Body of pancreas (tissue), 4 donors: ENCODE results near the gene LGR4. TPM values are rescaled to one million over a fixed set of nuclear protein-coding genes. Genes with fewer than 3 reads are reported as not detected.

Experiments used
- ATAC-seq: fragments of 150-250 bp; one replicate; pipeline ENCODE4 v1.9.1; 2016
- DNase-seq, 4 donors: peaks; one replicate each; pipeline ENCODE4 v3.0.0-alpha.2; 2019
- H3K27ac ChIP-seq, 4 donors: fragments of 200-600 bp; sonication (generic); 1 replicate in 3 of 4; 2 replicates in 1 of 4; pipeline versions ENCODE4 v1.5.1 to v1.6.1; 2016 to 2019; ENCODE audit warnings: mild to moderate bottlenecking in 1 of 4, mixed read lengths in 1 of 4, moderate library complexity in 1 of 4
- H3K27me3 ChIP-seq, 2 donors: fragments of 200-600 bp; sonication (generic); one replicate each; pipeline ENCODE4 v1.6.0; 2016; ENCODE audit warnings: mild to moderate bottlenecking in 1 of 2
- H3K36me3 ChIP-seq, 2 donors: fragments of 200-600 bp; sonication (generic); replicated peaks in 1 of 2; 2 replicates each; pipeline ENCODE4 v1.5.1; 2016; ENCODE audit warnings: low read depth in 2 of 2; ENCODE audit not compliant: insufficient read depth in 1 of 2
- H3K4me1 ChIP-seq: fragments of 200-600 bp; sonication (generic); one replicate; pipeline ENCODE4 v1.6.0; 2016
- H3K4me3 ChIP-seq, 2 donors: fragments of 200-600 bp; sonication (generic); 1 replicate in 1 of 2; 2 replicates in 1 of 2; pipeline ENCODE4 v1.5.1; 2016 to 2019
- H3K9me3 ChIP-seq, 3 donors: fragments of 200-600 bp; sonication (generic); 1 replicate in 2 of 3; 2 replicates in 1 of 3; pipeline ENCODE4 v1.5.1; 2016
- POLR2A ChIP-seq, 3 donors: fragments of 450-650 bp; IDR thresholded peaks; one replicate each; pipeline ENCODE4 v1.6.1; 2016; ENCODE audit warnings: antibody characterized with exemption in 3 of 3, mild to moderate bottlenecking in 2 of 3
- WGBS, 2 donors: methylation state at CpG; one replicate each; pipeline ENCODE4 v1.1.5; 2017; 5-methylcytosine and 5-hydroxymethylcytosine counted together
- intact Hi-C: fragments of 100-400 bp; cut with DNase I; formaldehyde crosslinking; loops from one replicate; pipeline ENCODE4 v1.15.1; 2023
- total RNA-seq, 2 donors: library from RNA; depleted of rRNA; stranded (reverse); fragments of >200 nt; gene quantifications; one replicate each; pipeline ENCODE4 v1.1.0, GENCODE V29; 2016
- TF ChIP-seq, protein P1 (sequence below), 7 experiments: fragments of 450-650 bp in 4 of 7; fragments of 200-600 bp in 3 of 7; sonication (generic) in 3 of 7; IDR thresholded peaks; one replicate each; pipeline ENCODE4 v1.5.1; 2016 to 2019; ENCODE audit warnings: antibody characterized with exemption in 7 of 7

LGR4 gene
- total RNA-seq, 2 donors from 2014 or later: 120 to 145 TPM

DNA sequence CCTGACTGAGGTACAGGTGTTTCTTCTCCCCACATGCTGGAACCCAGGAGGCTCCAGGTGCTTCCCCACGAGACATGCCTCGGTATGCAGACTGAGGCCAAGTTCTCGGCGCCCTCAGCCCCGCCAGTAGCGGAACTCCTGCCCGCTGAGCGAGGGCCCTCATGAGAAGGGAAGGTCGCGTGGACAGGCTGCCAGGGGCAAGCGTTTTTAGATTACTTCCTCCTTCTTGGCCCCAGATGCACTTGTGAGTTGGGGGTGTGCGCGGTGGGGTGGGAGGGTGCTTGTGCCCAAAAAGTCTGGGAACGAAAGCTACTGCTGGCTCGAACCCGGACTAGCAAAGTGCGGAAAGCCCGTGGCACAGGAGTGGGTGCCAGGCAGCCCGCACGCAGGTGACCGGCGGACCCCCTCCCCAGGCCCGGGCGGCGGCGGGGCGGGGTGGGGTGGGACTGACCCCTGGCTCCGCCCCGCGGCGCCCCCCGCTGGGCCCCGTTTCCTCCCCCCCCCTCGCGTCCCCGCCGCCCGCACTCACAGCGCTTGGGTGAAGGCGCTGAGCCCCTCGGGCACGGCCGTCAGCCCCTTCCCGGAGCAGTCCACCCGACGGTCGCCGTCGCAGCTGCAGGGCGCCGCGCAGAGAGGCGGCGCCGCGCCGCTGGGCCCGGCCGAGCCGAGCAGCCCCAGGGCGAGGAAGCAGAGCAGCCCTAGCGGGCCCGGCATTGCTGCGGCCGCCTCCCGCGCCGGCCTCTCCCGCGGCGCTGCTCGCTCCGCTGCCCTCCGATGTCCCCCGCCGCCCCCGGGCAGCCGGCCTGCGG, 797 bp downstream of the LGR4 start:
- Histone ChIP-seq H3K27me3 (no peaks in the 10 kb centered on the region), H3K36me3 (no peaks in the 10 kb centered on the region), H3K4me3 (peak overlapping the region; percentile 64 to 68), H3K9me3 (no peaks in the 10 kb centered on the region), H3K27ac (peak overlapping the region; percentile 96 to 99 (median 97)), H3K4me1 (peaks cover 11% of the 10 kb centered on the region)
- WGBS, 2 donors: 1% methylated on average over 58 of the region's 79 CpGs; no CpG with 5 or more reads in 1 of the 2 donors
- peak; percentile 20 for ATAC-seq
- TF ChIP-seq, protein P1, sequence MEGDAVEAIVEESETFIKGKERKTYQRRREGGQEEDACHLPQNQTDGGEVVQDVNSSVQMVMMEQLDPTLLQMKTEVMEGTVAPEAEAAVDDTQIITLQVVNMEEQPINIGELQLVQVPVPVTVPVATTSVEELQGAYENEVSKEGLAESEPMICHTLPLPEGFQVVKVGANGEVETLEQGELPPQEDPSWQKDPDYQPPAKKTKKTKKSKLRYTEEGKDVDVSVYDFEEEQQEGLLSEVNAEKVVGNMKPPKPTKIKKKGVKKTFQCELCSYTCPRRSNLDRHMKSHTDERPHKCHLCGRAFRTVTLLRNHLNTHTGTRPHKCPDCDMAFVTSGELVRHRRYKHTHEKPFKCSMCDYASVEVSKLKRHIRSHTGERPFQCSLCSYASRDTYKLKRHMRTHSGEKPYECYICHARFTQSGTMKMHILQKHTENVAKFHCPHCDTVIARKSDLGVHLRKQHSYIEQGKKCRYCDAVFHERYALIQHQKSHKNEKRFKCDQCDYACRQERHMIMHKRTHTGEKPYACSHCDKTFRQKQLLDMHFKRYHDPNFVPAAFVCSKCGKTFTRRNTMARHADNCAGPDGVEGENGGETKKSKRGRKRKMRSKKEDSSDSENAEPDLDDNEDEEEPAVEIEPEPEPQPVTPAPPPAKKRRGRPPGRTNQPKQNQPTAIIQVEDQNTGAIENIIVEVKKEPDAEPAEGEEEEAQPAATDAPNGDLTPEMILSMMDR (IDR thresholded peaks at IDR 0.05): no peak
- TF ChIP-seq POLR2A (IDR thresholded peaks at IDR 0.05): peak in 2 of 3 donors; percentile 73 to 74
- intact Hi-C loops: loop anchor here (10.0 kb wide), 1 partner anchor 97 kb away; no protein-coding TSS in a partner anchor
- DNase-seq: peak; percentile 59 to 66 (median 62)

DNA sequence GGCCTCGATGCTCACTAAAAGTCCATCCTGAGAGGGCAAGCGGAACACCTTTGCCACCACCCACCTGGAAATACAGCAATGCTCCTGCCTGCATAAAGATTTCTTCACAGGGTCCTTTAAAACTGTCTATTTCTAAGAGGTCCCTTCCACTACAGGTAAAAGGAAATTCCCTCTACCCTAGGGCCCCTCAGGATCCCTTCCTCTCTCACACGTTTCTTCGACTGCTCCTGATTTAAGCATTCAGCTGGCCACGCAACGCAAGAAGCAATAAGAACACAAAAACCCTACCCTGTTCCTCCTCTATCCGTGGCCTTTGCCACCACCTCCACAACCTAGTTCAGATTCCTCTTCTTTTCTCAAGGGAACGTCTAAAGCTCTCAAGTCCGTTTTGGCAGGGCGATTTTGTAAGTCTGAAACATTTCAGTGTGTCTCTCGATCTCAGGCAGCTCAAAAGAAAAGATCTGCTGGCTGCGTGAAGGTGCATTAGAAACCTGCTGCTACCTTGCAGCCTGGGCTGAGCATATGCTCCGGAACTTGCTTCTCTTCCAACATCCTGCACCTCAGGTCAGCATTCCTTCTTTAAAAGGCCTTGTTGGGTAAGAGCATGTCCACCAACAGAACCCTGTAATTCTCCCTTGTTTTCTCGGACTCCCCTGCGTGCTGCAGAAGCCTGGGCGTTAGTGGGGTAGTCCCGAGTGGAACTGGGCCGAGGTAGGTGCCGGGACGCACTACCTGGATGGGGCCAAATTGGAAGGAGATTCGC, 1.6 kb downstream of the LGR4 start:
- Histone ChIP-seq H3K9me3 (no peaks in the 10 kb centered on the region), H3K4me3 (peak overlapping the region; percentile 64 to 68), H3K4me1 (peaks cover 19% of the 10 kb centered on the region), H3K27ac (peak overlapping the region; percentile 96 to 99 (median 97)), H3K36me3 (no peaks in the 10 kb centered on the region), H3K27me3 (no peaks in the 10 kb centered on the region)
- WGBS, 2 donors: 5 to 13% methylated on average over 17 to 21 of the region's 21 CpGs
- DNase-seq: peak; percentile 33 to 50 (median 38)
- intact Hi-C loops: loop anchor here (10.0 kb wide), 1 partner anchor 96 kb away; no protein-coding TSS in a partner anchor
- ATAC-seq: no peak
- no peak for TF ChIP-seq POLR2A (IDR thresholded peaks at IDR 0.05)
- TF ChIP-seq, protein P1 (IDR thresholded peaks at IDR 0.05): no peak

DNA sequence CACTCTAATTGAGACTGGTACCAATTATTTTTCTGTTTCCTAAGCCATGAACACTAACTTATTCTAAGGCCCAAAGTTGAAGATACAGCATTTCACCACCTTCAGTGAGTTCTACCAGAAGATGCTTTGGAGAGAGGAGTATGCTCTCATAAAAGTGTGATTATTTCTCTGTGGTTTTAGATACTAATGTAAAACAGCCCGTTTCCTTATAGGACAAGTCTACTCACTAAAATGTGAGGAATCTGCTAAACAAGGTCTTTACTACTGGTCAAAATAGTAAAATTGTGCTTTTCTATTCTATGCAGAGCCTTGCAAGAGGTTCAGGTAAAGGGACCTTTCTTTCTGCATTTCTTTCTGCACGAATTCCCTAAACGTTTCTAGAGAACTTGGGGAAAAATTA, 2.4 kb downstream of the LGR4 start:
- no peak for ATAC-seq

DNA sequence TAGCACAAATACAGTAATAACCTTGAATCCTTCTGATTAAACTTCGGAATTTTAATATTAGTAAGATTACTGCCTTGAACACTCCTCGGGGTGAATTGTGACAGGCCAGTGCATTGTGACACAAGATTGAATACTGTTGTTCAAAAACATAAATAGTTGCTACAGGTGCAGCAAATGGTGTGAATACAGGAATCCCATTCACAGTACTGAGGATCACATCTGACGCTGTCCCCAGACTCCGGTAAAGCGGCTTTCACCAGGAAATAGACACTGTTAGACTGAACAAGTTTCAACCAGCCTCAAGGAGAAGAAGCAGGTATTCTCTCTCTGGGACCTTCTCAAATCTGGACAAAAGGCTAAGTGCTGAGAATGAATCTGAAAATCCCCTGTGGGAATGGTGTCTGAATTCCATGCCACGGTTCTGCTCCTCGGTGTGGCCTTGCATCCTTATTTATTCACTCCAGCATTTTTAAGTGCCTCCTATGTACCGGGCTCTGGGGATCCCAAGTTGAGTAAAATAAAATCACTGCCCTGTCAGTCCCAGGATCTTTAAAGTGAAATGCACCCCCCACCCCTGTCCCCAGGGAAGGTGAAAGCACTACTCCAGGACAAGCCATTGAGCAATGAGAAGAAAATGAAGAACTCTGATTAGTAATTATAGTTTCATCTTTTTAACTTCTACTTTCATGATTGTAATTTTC, 3.4 kb downstream of the LGR4 start:
- peaks cover 37% of the 10 kb centered on the region for H3K4me1 ChIP-seq
- intact Hi-C loops: no loop called here
- peak; percentile 0 for ATAC-seq
- H3K9me3 ChIP-seq: no peaks in the 10 kb centered on the region
- peak in 2 of 3 donors; percentile 63 to 73 for TF ChIP-seq POLR2A (IDR thresholded peaks at IDR 0.05)
- TF ChIP-seq, protein P1 (IDR thresholded peaks at IDR 0.05): no peak
- DNase-seq: peak; percentile 24 to 43 (median 36)
- peak overlapping the region; percentile 17 to 64 for H3K4me3 ChIP-seq
- peak overlapping the region; percentile 96 to 99 (median 97) for H3K27ac ChIP-seq
- H3K27me3 ChIP-seq: no peaks in the 10 kb centered on the region
- 15 to 16% methylated on average over 8 of the region's 8 CpGs for WGBS, 2 donors
- H3K36me3 ChIP-seq: no peaks in the 10 kb centered on the region

More for the DNA sequence above, 2.4 kb downstream of the LGR4 start:
- peaks cover 27% of the 10 kb centered on the region for H3K4me1 ChIP-seq
- TF ChIP-seq, protein P1 (IDR thresholded peaks at IDR 0.05): no peak
- no peak for TF ChIP-seq POLR2A (IDR thresholded peaks at IDR 0.05)
- no peak for DNase-seq
- WGBS, 2 donors: 16 to 23% methylated on average over 3 of the region's 3 CpGs
- H3K27me3 ChIP-seq: no peaks in the 10 kb centered on the region
- H3K36me3 ChIP-seq: no peaks in the 10 kb centered on the region
- peak overlapping the region; percentile 96 to 99 (median 97) for H3K27ac ChIP-seq
- H3K4me3 ChIP-seq: peak overlapping the region; percentile 17 to 64
- no peaks in the 10 kb centered on the region for H3K9me3 ChIP-seq
- intact Hi-C loops: loop anchor here (10.0 kb wide), 1 partner anchor 95 kb away; no protein-coding TSS in a partner anchor
